ENCODE results near the gene FAM168B. TPM values are rescaled to one million over a fixed set of nuclear protein-coding genes. Genes with fewer than 3 reads are reported as not detected.

Gene FAM168B
- total RNA-seq, 4 donors from 2014 or later = 56.4 to 108 (median 86.9) TPM

DNA sequence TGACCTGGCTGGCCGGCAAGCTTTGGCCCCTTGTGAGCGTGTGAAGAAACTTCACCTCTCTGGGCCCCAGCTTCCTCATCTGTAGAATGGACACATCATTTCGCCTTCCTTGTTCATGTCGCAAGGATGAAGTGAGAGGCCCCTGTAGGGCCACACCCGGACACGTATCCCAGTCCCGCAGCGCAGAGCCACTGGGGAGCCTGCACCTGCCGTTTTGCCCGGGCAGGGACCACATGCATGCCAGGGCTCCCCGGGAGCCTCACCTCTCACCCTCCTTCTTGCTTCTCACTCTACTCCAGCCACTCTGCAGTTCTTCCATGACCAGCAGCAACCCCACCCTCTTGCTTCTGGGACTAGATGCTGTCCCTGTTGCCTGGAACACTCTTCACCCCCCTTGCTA, 77.5 kb downstream of the FAM168B start:
- no peak for TF ChIP-seq POLR2A (IDR thresholded peaks at IDR 0.05)
- TF ChIP-seq, protein P1, sequence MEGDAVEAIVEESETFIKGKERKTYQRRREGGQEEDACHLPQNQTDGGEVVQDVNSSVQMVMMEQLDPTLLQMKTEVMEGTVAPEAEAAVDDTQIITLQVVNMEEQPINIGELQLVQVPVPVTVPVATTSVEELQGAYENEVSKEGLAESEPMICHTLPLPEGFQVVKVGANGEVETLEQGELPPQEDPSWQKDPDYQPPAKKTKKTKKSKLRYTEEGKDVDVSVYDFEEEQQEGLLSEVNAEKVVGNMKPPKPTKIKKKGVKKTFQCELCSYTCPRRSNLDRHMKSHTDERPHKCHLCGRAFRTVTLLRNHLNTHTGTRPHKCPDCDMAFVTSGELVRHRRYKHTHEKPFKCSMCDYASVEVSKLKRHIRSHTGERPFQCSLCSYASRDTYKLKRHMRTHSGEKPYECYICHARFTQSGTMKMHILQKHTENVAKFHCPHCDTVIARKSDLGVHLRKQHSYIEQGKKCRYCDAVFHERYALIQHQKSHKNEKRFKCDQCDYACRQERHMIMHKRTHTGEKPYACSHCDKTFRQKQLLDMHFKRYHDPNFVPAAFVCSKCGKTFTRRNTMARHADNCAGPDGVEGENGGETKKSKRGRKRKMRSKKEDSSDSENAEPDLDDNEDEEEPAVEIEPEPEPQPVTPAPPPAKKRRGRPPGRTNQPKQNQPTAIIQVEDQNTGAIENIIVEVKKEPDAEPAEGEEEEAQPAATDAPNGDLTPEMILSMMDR (IDR thresholded peaks at IDR 0.05) = no peak
- DNase-seq (ENCODE audit: low spot score in 2 of 2) = no peak
- H3K4me3 ChIP-seq (ENCODE audit: low read depth, poor library complexity, severe bottlenecking) = no peak overlapping the region
- intact Hi-C loops (cut with DNase I; ENCODE audit: low total_unique reads) = no loop called here
- WGBS, 2 donors = 75 to 85% methylated on average over 11 of the region's 11 CpGs

DNA sequence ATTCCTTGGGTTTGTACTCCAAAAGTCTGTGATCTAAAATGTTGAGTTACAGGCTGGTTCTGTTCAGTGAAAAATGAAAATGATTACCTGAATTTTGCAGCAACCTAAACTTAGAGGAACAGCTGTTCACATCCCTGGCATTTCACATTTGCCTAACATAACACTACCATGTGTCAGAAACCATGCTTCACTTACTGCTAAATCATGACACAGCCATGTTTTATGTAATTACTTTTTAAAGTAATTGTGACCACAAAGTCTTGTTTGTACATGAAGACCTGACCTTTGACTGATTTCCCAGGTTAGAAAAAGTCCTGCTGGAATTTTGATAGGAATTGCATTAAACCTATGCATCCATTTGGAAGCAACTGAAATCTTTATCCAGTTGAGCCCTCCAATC, 79.1 kb downstream of the FAM168B start:
- DNase-seq (ENCODE audit: low spot score in 2 of 2) = no peak
- TF ChIP-seq, protein P1 (IDR thresholded peaks at IDR 0.05) = no peak
- no peak for TF ChIP-seq POLR2A (IDR thresholded peaks at IDR 0.05)
- intact Hi-C loops (cut with DNase I; ENCODE audit: low total_unique reads) = no loop called here
- no peak overlapping the region for H3K4me3 ChIP-seq (ENCODE audit: low read depth, poor library complexity, severe bottlenecking)

DNA sequence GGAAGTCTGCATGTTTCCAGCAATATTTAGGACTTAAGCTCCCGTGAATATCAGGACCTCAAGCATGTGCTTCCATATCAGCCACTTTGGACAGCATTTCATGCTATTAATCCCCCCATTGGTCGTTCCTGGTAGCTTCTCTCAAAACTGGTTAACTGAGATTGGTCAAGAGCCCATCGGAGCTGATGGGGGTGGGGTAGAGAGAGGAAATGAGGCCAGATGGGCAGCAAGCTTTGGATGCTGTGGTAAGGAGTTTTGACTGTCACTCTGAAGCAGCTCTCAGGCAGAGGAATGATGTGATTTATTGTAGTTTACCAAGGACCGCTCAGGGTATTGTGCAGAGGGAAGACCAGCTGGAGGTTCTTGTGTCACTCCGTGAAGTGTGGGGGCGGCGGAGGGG, 81.8 kb downstream of the FAM168B start:
- no peak overlapping the region for H3K4me3 ChIP-seq (ENCODE audit: low read depth, poor library complexity, severe bottlenecking)
- WGBS, 2 donors = 65 to 80% methylated on average over 7 of the region's 7 CpGs
- TF ChIP-seq POLR2A (IDR thresholded peaks at IDR 0.05) = no peak
- TF ChIP-seq, protein P1 (IDR thresholded peaks at IDR 0.05) = no peak
- intact Hi-C loops (cut with DNase I; ENCODE audit: low total_unique reads) = no loop called here
- no peak for DNase-seq (ENCODE audit: low spot score in 2 of 2)

DNA sequence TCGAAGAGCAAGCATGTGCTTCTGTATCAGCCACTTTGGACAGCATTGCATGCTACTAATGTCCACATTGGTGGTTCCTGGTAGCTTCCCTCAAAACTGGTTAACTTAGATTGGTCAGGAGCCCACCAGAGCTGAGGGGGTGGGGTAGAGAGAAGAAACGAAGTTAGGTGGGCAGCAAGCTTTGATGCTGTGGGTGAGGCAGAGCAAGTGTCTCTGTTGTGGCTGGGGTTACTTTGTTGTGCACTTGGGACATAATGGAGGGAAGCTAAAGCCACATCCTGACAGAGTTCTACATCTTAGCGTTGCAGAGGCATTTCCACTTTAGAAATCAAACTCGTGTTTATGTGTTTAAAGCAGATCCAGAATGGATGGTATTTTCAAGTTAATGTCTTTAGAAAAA, 82.7 kb downstream of the FAM168B start:
- intact Hi-C loops (cut with DNase I; ENCODE audit: low total_unique reads) = no loop called here
- WGBS, 2 donors = 64 to 84% methylated on average over 4 of the region's 4 CpGs
- DNase-seq (ENCODE audit: low spot score in 2 of 2) = no peak
- TF ChIP-seq, protein P1 (IDR thresholded peaks at IDR 0.05) = no peak
- no peak for TF ChIP-seq POLR2A (IDR thresholded peaks at IDR 0.05)
- no peak overlapping the region for H3K4me3 ChIP-seq (ENCODE audit: low read depth, poor library complexity, severe bottlenecking)

DNA sequence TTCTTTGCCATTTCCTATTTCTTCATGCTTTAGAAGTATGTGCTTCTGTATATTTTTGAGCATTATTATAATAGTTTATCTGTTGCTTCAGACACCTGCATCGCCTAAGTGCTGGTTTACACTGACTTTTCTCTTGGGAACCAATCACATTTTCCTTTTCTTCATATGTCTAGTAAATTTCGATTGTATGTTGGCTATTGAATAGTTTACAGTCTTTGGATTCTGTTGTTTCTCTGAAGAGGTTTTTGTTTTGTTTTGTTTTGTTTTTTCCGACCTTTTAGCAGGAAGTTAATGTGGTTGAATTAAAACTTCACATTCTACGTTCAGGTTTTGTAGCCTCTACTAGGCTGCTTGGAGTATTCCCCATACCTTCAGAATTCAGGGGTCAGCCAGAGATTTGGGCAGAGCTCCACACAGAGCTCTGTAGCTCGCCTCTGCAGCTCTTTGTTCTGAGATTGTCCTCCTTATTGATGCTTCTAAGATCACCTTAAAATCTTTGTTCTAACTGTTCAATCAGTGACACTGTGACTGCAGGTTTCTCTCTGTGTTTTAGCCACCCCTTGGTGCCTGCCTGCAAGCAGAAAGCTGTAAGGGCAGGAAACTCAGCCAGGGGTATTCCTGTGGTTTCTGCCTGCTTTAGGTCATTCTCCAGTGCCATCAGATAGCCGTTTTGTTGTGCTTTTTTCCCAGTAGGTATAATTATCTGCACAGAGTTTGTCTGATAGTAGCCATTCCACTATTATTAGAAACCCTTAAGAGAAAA, 83.4 kb downstream of the FAM168B start:
- DNase-seq (ENCODE audit: low spot score in 2 of 2) = no peak
- intact Hi-C loops (cut with DNase I; ENCODE audit: low total_unique reads) = no loop called here
- WGBS, 2 donors = 79 to 85% methylated on average over 6 of the region's 6 CpGs
- no peak overlapping the region for H3K4me3 ChIP-seq (ENCODE audit: low read depth, poor library complexity, severe bottlenecking)
- no peak for TF ChIP-seq POLR2A (IDR thresholded peaks at IDR 0.05)
- TF ChIP-seq, protein P1 (IDR thresholded peaks at IDR 0.05) = no peak

DNA sequence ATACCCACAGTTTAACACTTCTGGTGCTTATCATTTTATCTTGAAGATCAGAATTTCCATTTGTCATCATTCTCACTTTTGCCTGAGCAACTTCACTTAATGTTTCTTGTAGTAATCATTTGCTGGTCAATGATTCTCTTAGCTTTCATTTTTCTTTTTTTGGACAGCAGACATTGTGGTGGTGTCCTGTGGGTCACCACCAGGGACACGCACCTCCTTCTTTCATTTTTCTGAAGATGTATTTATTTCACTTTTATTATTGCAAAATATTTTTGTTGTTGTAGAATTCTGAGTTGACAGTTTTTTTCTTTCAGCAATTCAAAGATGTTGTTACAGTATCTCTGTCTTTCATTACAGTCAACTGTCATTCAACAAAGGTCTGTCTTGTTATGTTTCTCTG, 84.3 kb downstream of the FAM168B start:
- H3K4me3 ChIP-seq (ENCODE audit: low read depth, poor library complexity, severe bottlenecking) = no peak overlapping the region
- intact Hi-C loops (cut with DNase I; ENCODE audit: low total_unique reads) = no loop called here
- WGBS, 2 donors = 88 to 91% methylated on average over 1 of the region's 1 CpG
- TF ChIP-seq, protein P1 (IDR thresholded peaks at IDR 0.05) = no peak
- no peak for TF ChIP-seq POLR2A (IDR thresholded peaks at IDR 0.05)
- DNase-seq (ENCODE audit: low spot score in 2 of 2) = no peak
